Activated T-cell treated with anti-CD3 and anti-CD28 coated beads, Interleukin-2, amount 50 U/mL, for 24 hours (primary cell): ENCODE results near the gene L3MBTL2.
"Not testable (repeated sequence)": the region's sequence is repeated elsewhere in the genome, so short reads cannot be mapped to it uniquely, and the experiment has no call there.

ENCODE experiments used
- DNase-seq: peaks from one replicate; pipeline ENCODE4 v3.0.0-alpha.2; 2020
- H3K27ac Mint-ChIP-seq: 2 replicates; pipeline ENCODE4 v1.8.0; 2020; ENCODE audit warnings: mild to moderate bottlenecking, mixed read lengths
- H3K27me3 Mint-ChIP-seq: 2 replicates; pipeline ENCODE4 v1.8.0; 2020; ENCODE audit warnings: mixed read lengths
- H3K36me3 Mint-ChIP-seq: 2 replicates; pipeline ENCODE4 v1.8.0; 2020; ENCODE audit warnings: low read depth, mixed read lengths
- H3K4me1 Mint-ChIP-seq: 2 replicates; pipeline ENCODE4 v1.8.0; 2020; ENCODE audit warnings: low read depth, mixed read lengths
- H3K4me3 Mint-ChIP-seq: 2 replicates; pipeline ENCODE4 v1.8.0; 2020; ENCODE audit warnings: mild to moderate bottlenecking, moderate library complexity, mixed read lengths
- H3K9me3 Mint-ChIP-seq: 2 replicates; pipeline ENCODE4 v1.8.0; 2020; ENCODE audit warnings: mixed read lengths

L3MBTL2 gene

GRCh38 chr22:41241133-41241676 is 36.1 kb downstream of the L3MBTL2 start:
- peaks cover 20% of the 10 kb centered on the region for H3K36me3 Mint-ChIP-seq
- no peak overlapping the region for H3K4me3 Mint-ChIP-seq

GRCh38 chr22:41242396-41243117 is 37.4 kb downstream of the L3MBTL2 start:
- Mint-ChIP-seq H3K36me3 (peaks cover 33% of the 10 kb centered on the region), H3K27ac (no peak overlapping the region), H3K27me3 (no peaks in the 10 kb centered on the region), H3K9me3 (no peaks in the 10 kb centered on the region), H3K4me1 (peaks cover 3% of the 10 kb centered on the region), H3K4me3 (no peak overlapping the region)
- no peak for DNase-seq

More at GRCh38 chr22:41241133-41241676, 36.1 kb downstream of the L3MBTL2 start:
- no peak for DNase-seq
- peaks cover 11% of the 10 kb centered on the region for H3K4me1 Mint-ChIP-seq
- no peaks in the 10 kb centered on the region for H3K27me3 Mint-ChIP-seq
- no peaks in the 10 kb centered on the region for H3K9me3 Mint-ChIP-seq
- no peak overlapping the region for H3K27ac Mint-ChIP-seq

- Mint-ChIP-seq H3K36me3 (peaks cover 40% of the 10 kb centered on the region), H3K27me3 (no peaks in the 10 kb centered on the region), H3K9me3 (no peaks in the 10 kb centered on the region), H3K4me3 (no peak overlapping the region), H3K4me1 (peaks cover 3% of the 10 kb centered on the region), H3K27ac (no peak overlapping the region)
- no peak for DNase-seq
Observed at GRCh38 chr22:41243361-41243760, 38.2 kb downstream of the L3MBTL2 start.

- H3K9me3 Mint-ChIP-seq = no peaks in the 10 kb centered on the region
Observed at GRCh38 chr22:41245917-41246499, 40.9 kb downstream of the L3MBTL2 start.

GRCh38 chr22:41247703-41248102 is 42.6 kb downstream of the L3MBTL2 start:
- Mint-ChIP-seq H3K9me3 (no peaks in the 10 kb centered on the region), H3K27ac (peak overlapping the region; percentile 18), H3K4me1 (no peaks in the 10 kb centered on the region), H3K4me3 (no peak overlapping the region), H3K27me3 (no peaks in the 10 kb centered on the region), H3K36me3 (peaks cover 81% of the 10 kb centered on the region)
- no peak for DNase-seq

More at GRCh38 chr22:41245917-41246499, 40.9 kb downstream of the L3MBTL2 start:
- DNase-seq = no peak
- Mint-ChIP-seq H3K4me3 (no peak overlapping the region), H3K27me3 (no peaks in the 10 kb centered on the region), H3K27ac (peak overlapping the region; percentile 8), H3K36me3 (peaks cover 65% of the 10 kb centered on the region), H3K4me1 (no peaks in the 10 kb centered on the region)

- H3K36me3 Mint-ChIP-seq = peaks cover 86% of the 10 kb centered on the region
- H3K4me1 Mint-ChIP-seq = no peaks in the 10 kb centered on the region
- H3K4me3 Mint-ChIP-seq = no peak overlapping the region
- DNase-seq = no peak
- no peaks in the 10 kb centered on the region for H3K27me3 Mint-ChIP-seq
- H3K9me3 Mint-ChIP-seq = no peaks in the 10 kb centered on the region
- H3K27ac Mint-ChIP-seq = no peak overlapping the region
Observed at GRCh38 chr22:41248314-41248713, 43.2 kb downstream of the L3MBTL2 start.

- H3K9me3 Mint-ChIP-seq = no peaks in the 10 kb centered on the region
- no peaks in the 10 kb centered on the region for H3K4me1 Mint-ChIP-seq
- no peak for DNase-seq
- H3K27me3 Mint-ChIP-seq = no peaks in the 10 kb centered on the region
- no peak overlapping the region for H3K27ac Mint-ChIP-seq
- peaks cover 88% of the 10 kb centered on the region for H3K36me3 Mint-ChIP-seq
- H3K4me3 Mint-ChIP-seq = no peak overlapping the region
Observed at GRCh38 chr22:41248758-41249157, 43.6 kb downstream of the L3MBTL2 start.

GRCh38 chr22:41249442-41249841 is 44.3 kb downstream of the L3MBTL2 start:
- Mint-ChIP-seq H3K9me3 (no peaks in the 10 kb centered on the region), H3K4me1 (no peaks in the 10 kb centered on the region), H3K27ac (peak overlapping the region; percentile 29), H3K36me3 (peaks cover 95% of the 10 kb centered on the region), H3K4me3 (no peak overlapping the region), H3K27me3 (no peaks in the 10 kb centered on the region)
- DNase-seq = no peak

- H3K36me3 Mint-ChIP-seq = peaks cover 96% of the 10 kb centered on the region
- H3K4me3 Mint-ChIP-seq = no peak overlapping the region
- H3K27ac Mint-ChIP-seq = peak overlapping the region; percentile 29
- no peak for DNase-seq
- H3K9me3 Mint-ChIP-seq = no peaks in the 10 kb centered on the region
- H3K27me3 Mint-ChIP-seq = no peaks in the 10 kb centered on the region
- H3K4me1 Mint-ChIP-seq = no peaks in the 10 kb centered on the region
Observed at GRCh38 chr22:41250127-41250526, 45.0 kb downstream of the L3MBTL2 start.

GRCh38 chr22:41252365-41252764 is 47.3 kb downstream of the L3MBTL2 start:
- Mint-ChIP-seq H3K9me3 (no peaks in the 10 kb centered on the region), H3K27ac (no peak overlapping the region), H3K4me1 (no peaks in the 10 kb centered on the region), H3K27me3 (no peaks in the 10 kb centered on the region), H3K4me3 (no peak overlapping the region), H3K36me3 (peaks cover 96% of the 10 kb centered on the region)
- DNase-seq = no peak

GRCh38 chr22:41254230-41254629 is 49.1 kb downstream of the L3MBTL2 start:
- Mint-ChIP-seq H3K4me1 (no peaks in the 10 kb centered on the region), H3K27me3 (no peaks in the 10 kb centered on the region), H3K9me3 (no peaks in the 10 kb centered on the region), H3K27ac (peak overlapping the region; percentile 55), H3K36me3 (peaks cover 98% of the 10 kb centered on the region), H3K4me3 (no peak overlapping the region)
- DNase-seq = no peak

- no peak for DNase-seq
- Mint-ChIP-seq H3K4me1 (no peaks in the 10 kb centered on the region), H3K9me3 (no peaks in the 10 kb centered on the region), H3K27me3 (no peaks in the 10 kb centered on the region), H3K36me3 (peaks cover 99% of the 10 kb centered on the region), H3K27ac (peak overlapping the region; percentile 52), H3K4me3 (no peak overlapping the region)
Observed at GRCh38 chr22:41256254-41257253, 51.4 kb downstream of the L3MBTL2 start.

GRCh38 chr22:41257696-41258095 is 52.6 kb downstream of the L3MBTL2 start:
- Mint-ChIP-seq H3K27ac (peak overlapping the region; percentile 38), H3K9me3 (no peaks in the 10 kb centered on the region), H3K36me3 (peaks cover 100% of the 10 kb centered on the region), H3K27me3 (no peaks in the 10 kb centered on the region), H3K4me3 (no peak overlapping the region), H3K4me1 (no peaks in the 10 kb centered on the region)
- no peak for DNase-seq

GRCh38 chr22:41259756-41260155 is 54.6 kb downstream of the L3MBTL2 start:
- not testable (repeated sequence) for H3K27me3 Mint-ChIP-seq, H3K27ac Mint-ChIP-seq, H3K4me1 Mint-ChIP-seq, DNase-seq, H3K9me3 Mint-ChIP-seq, H3K4me3 Mint-ChIP-seq
- peaks cover 100% of the 10 kb centered on the region for H3K36me3 Mint-ChIP-seq
